Activated CD4-positive, alpha-beta T cell treated with anti-CD3 and anti-CD28 coated beads, Interleukin-2, amount 50 U/mL, for 48 hours (primary cell): ENCODE results near the gene PILRB.

ENCODE experiments used
- DNase-seq, 2 experiments: peaks; one replicate each; pipeline ENCODE4 v3.0.0-alpha.2; 2020

PILRB gene

GRCh38 chr7:100413346-100413745 lies 55.4 kb downstream of the PILRB start:
- no peak for DNase-seq

GRCh38 chr7:100413889-100414288 lies 56.0 kb downstream of the PILRB start:
- no peak for DNase-seq

- DNase-seq = no peak
These were observed 57.5 kb downstream of the PILRB start for GRCh38 chr7:100415448-100415847.
